AG09309 (cell line): ENCODE data around the gene ARHGEF6.

Experiments
- DNase-seq: peaks from one replicate; pipeline ENCODE4 v3.0.0-alpha.2; 2010; ENCODE audit warnings: low read depth
- H3K4me3 ChIP-seq: 2 replicates; pipeline ENCODE4 v1.5.1; 2011; ENCODE audit warnings: mild to moderate bottlenecking, low read depth, low read length, moderate library complexity; ENCODE audit not compliant: control insufficient read depth
- TF ChIP-seq, protein P1 (sequence below): IDR thresholded peaks from 2 replicates; pipeline ENCODE4 v1.5.1; 2011; ENCODE audit warnings: mild to moderate bottlenecking, low read depth, low read length, inconsistent platforms; ENCODE audit not compliant: insufficient read depth, control insufficient read depth; ENCODE audit errors: missing control alignments

Gene ARHGEF6

GRCh38 chrX:136616987-136617685, 163.6 kb downstream of the ARHGEF6 start:
- TF ChIP-seq, protein P1, sequence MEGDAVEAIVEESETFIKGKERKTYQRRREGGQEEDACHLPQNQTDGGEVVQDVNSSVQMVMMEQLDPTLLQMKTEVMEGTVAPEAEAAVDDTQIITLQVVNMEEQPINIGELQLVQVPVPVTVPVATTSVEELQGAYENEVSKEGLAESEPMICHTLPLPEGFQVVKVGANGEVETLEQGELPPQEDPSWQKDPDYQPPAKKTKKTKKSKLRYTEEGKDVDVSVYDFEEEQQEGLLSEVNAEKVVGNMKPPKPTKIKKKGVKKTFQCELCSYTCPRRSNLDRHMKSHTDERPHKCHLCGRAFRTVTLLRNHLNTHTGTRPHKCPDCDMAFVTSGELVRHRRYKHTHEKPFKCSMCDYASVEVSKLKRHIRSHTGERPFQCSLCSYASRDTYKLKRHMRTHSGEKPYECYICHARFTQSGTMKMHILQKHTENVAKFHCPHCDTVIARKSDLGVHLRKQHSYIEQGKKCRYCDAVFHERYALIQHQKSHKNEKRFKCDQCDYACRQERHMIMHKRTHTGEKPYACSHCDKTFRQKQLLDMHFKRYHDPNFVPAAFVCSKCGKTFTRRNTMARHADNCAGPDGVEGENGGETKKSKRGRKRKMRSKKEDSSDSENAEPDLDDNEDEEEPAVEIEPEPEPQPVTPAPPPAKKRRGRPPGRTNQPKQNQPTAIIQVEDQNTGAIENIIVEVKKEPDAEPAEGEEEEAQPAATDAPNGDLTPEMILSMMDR: no peak
- no peak for DNase-seq

More at GRCh38 chrX:136616987-136617685, 163.6 kb downstream of the ARHGEF6 start:
- no peak overlapping the region for H3K4me3 ChIP-seq
